Fibroblast of lung (primary cell): ENCODE measurements around the gene MRPS6.

Experiments used
- CTCF ChIP-seq, 2 donors: IDR thresholded peaks in 1 of 2; conservative IDR thresholded peaks in 1 of 2; 1 replicate in 1 of 2; 2 replicates in 1 of 2; pipeline ENCODE4 v1.5.1; 2011 to 2012; ENCODE audit warnings: low read length in 2 of 2, control low read depth in 1 of 2, inconsistent platforms in 1 of 2, low read depth in 1 of 2, mild to moderate bottlenecking in 1 of 2
- EZH2 ChIP-seq: IDR thresholded peaks from 2 replicates; pipeline ENCODE4 v1.5.1; 2012; ENCODE audit warnings: low read length, control low read depth, mild to moderate bottlenecking; ENCODE audit errors: missing control alignments

- TF ChIP-seq CTCF (conservative IDR thresholded peaks at IDR 0.05 in 1 of 2, IDR thresholded peaks at IDR 0.05 in 1 of 2; ENCODE audit: low read depth in 1 of 2, low read length in 2 of 2): no peak
- no peak for TF ChIP-seq EZH2
Measured at GRCh38 chr21:34135330-34135729, 62.0 kb downstream of the MRPS6 start.
